K562 (cell line): ENCODE results near the gene SLC16A5. TPM values are rescaled to one million over a fixed set of nuclear protein-coding genes. Genes with fewer than 3 reads are reported as not detected.

Experiments
- CBX5 ChIP-seq: IDR thresholded peaks from 2 replicates; pipeline ENCODE4 v1.6.1; 2014; ENCODE audit warnings: low read depth, borderline replicate concordance
- DEAF1 ChIP-seq: fragments of 450-650 bp; formaldehyde crosslinking; IDR thresholded peaks from 2 replicates; pipeline ENCODE4 v1.4.0; 2020; ENCODE audit warnings: mild to moderate bottlenecking, moderate library complexity
- FOXJ2 ChIP-seq: fragments of 200-800 bp; sonication (Bioruptor generic); IDR thresholded peaks from 2 replicates; pipeline ENCODE4 v1.6.1; 2016; ENCODE audit warnings: missing genetic modification characterization, missing compliant biosample characterization
- HDGF ChIP-seq: fragments of 450-650 bp; IDR thresholded peaks from 2 replicates; pipeline ENCODE4 v1.6.1; 2016
- HMGXB4 ChIP-seq: sonication (generic); formaldehyde crosslinking; IDR thresholded peaks from 2 replicates; pipeline ENCODE4 v1.8.1; 2023; ENCODE audit warnings: mild to moderate bottlenecking, missing genetic modification reagents
- LCOR ChIP-seq: sonication (generic); formaldehyde crosslinking; IDR thresholded peaks from 2 replicates; pipeline ENCODE4 v1.8.0; 2022; ENCODE audit warnings: mild to moderate bottlenecking, missing genetic modification reagents
- MAFF ChIP-seq: IDR thresholded peaks from 2 replicates; pipeline ENCODE4 v1.6.1; 2012; ENCODE audit warnings: low read length, improper control_type of control experiment
- MAX ChIP-seq: sonication (generic); formaldehyde crosslinking; IDR thresholded peaks from 2 replicates; pipeline ENCODE4 v1.9.0; 2022; ENCODE audit warnings: mild to moderate bottlenecking, missing genetic modification reagents
- MBD1 ChIP-seq: fragments of 250-450 bp; sonication (Bioruptor Pico); IDR thresholded peaks from 2 replicates; pipeline ENCODE4 v1.8.0; 2022; ENCODE audit warnings: inconsistent platforms
- MECOM ChIP-seq: fragments of 250-450 bp; sonication (Bioruptor Pico); IDR thresholded peaks from 2 replicates; pipeline ENCODE4 v1.8.0; 2022; ENCODE audit warnings: inconsistent platforms
- MYC ChIP-seq, 2 experiments: fragments of 250-450 bp in 1 of 2; sonication (Bioruptor Pico) in 1 of 2; IDR thresholded peaks; 2 replicates each; pipeline versions ENCODE4 v1.5.1 to v1.6.1; 2012 to 2021; ENCODE audit warnings: low read depth in 2 of 2, borderline replicate concordance in 1 of 2, improper control_type of control experiment in 1 of 2, low read length in 1 of 2, mild to moderate bottlenecking in 1 of 2, moderate library complexity in 1 of 2
- NR2C1 ChIP-seq, 2 experiments: fragments of 450-650 bp; IDR thresholded peaks; 2 replicates each; pipeline ENCODE4 v1.6.1; 2017; ENCODE audit warnings: mild to moderate bottlenecking in 2 of 2, antibody characterized with exemption in 1 of 2, inconsistent platforms in 1 of 2, missing compliant biosample characterization in 1 of 2, missing genetic modification characterization in 1 of 2
- SIN3B ChIP-seq: fragments of 450-650 bp; IDR thresholded peaks from 2 replicates; pipeline ENCODE4 v1.6.1; 2017; ENCODE audit warnings: low read depth, mild to moderate bottlenecking, moderate library complexity
- TAL1 ChIP-seq: fragments of 450-650 bp; IDR thresholded peaks from 2 replicates; pipeline ENCODE4 v1.6.1; 2016; ENCODE audit warnings: mild to moderate bottlenecking
- TFAP4 ChIP-seq: sonication (generic); formaldehyde crosslinking; IDR thresholded peaks from 2 replicates; pipeline ENCODE4 v1.8.0; 2022; ENCODE audit warnings: missing genetic modification reagents, mild to moderate bottlenecking, moderate library complexity, borderline replicate concordance
- ZBTB7A ChIP-seq: IDR thresholded peaks from 2 replicates; pipeline ENCODE4 v1.6.1; 2011; ENCODE audit warnings: low read depth, mild to moderate bottlenecking, low read length, moderate library complexity, borderline replicate concordance; ENCODE audit not compliant: control insufficient read depth
- ZFP30 ChIP-seq: fragments of 250-450 bp; sonication (Bioruptor Pico); IDR thresholded peaks from 2 replicates; pipeline ENCODE4 v1.8.0; 2022; ENCODE audit warnings: moderate library complexity, mild to moderate bottlenecking, inconsistent platforms, borderline replicate concordance
- ZFPM2 ChIP-seq: fragments of 250-450 bp; sonication (Bioruptor Pico); IDR thresholded peaks from 2 replicates; pipeline ENCODE4 v1.5.1; 2022; ENCODE audit warnings: mild to moderate bottlenecking
- ZNF347 ChIP-seq: fragments of 450-650 bp; formaldehyde crosslinking; IDR thresholded peaks from 2 replicates; pipeline ENCODE4 v1.4.0; 2020; ENCODE audit warnings: low read depth, mild to moderate bottlenecking, moderate library complexity
- ZNF668 ChIP-seq: fragments of 250-450 bp; sonication (Bioruptor Pico); IDR thresholded peaks from 2 replicates; pipeline ENCODE4 v1.8.0; 2022; ENCODE audit warnings: mild to moderate bottlenecking, inconsistent platforms
- polyA plus RNA-seq, 8 experiments: library from polyadenylated mRNA; depleted of rRNA in 4 of 8; stranded (reverse) in 5 of 8; unstranded in 3 of 8; fragments of >200 nt; fragmentation: Nextera tagmentation in 2 of 8; fragmentation: Illumina TruSeq in 1 of 8; extraction: Ambion mirVana in 2 of 8; extraction: Trizol in 1 of 8; gene quantifications; 2 replicates each; pipeline versions ENCODE4 v1.2.1 to v1.2.3, GENCODE V29; 2011 to 2014; ENCODE audit warnings: inconsistent platforms in 1 of 8, missing spikeins in 1 of 8
- total RNA-seq, 7 experiments: library from RNA; depleted of rRNA in 6 of 7; stranded (reverse); fragments of >200 nt in 6 of 7; fragmentation: Illumina TruSeq in 2 of 7; extraction: Trizol in 2 of 7; gene quantifications; 2 replicates each; pipeline versions ENCODE4 v1.2.1 to v1.2.3, GENCODE V29; 2011 to 2021; ENCODE audit warnings: low replicate concordance in 1 of 7

The SLC16A5 gene
- total and polyA plus RNA-seq, 9 of the 15 experiments (the other 6 are each of a cell fraction or from before 2014, with no cell fraction given): 0.06 to 2.6 (median 0.91) TPM

- TF ChIP-seq ZNF668 (CRISPR knock-in tag) (no peak), TAL1 (no peak), MYC (IDR thresholded peaks at IDR 0.05; ENCODE audit: low read depth, low read length) (peak; percentile 48; the same call in 1 of the 2 replicates), MYC (CRISPR knock-in tag; IDR thresholded peaks at IDR 0.05; ENCODE audit: borderline replicate concordance, low read depth) (no peak), MECOM (CRISPR knock-in tag) (no peak), MAFF (no peak), CBX5 (no peak), FOXJ2 (no peak), ZFPM2 (no peak), ZFP30 (CRISPR knock-in tag) (no peak), SIN3B (no peak), LCOR (0 out of 2 replicates have a peak, but pooled peaks have one; percentile 24), ZBTB7A (no peak), ZNF347 (CRISPR knock-in tag) (no peak), MAX (CRISPR knock-in tag) (peak; percentile 55), DEAF1 (CRISPR knock-in tag) (0 out of 2 replicates have a peak, but pooled peaks have one; percentile 50), HMGXB4 (no peak), TFAP4 (CRISPR knock-in tag) (peak; percentile 51; the same call in 1 of the 2 replicates), NR2C1 (IDR thresholded peaks at IDR 0.05) (no peak), NR2C1 (tag; IDR thresholded peaks at IDR 0.05) (no peak), MBD1 (CRISPR knock-in tag) (peak; percentile 74; the same call in 1 of the 2 replicates), HDGF (no peak)
Observed at GRCh38 chr17:75059369-75060345, 28.1 kb upstream of the SLC16A5 start (continued).
